ENCODE results near the gene PLXNA1.

The PLXNA1 gene

GRCh38 chr3:126997455-126998038, 14.6 kb downstream of the PLXNA1 start:
- no peak overlapping the region for H2AFZ ChIP-seq (ENCODE audit: low read depth, low read length, severe bottlenecking)
- no peaks in the 10 kb centered on the region for H3K27me3 ChIP-seq (ENCODE audit: low read length)
- no peaks in the 10 kb centered on the region for H3K9me3 ChIP-seq (ENCODE audit: insufficient read depth, low read length)
- H3K4me3 ChIP-seq (ENCODE audit: insufficient read depth, low read length, poor library complexity, severe bottlenecking), result no peak overlapping the region
- TF ChIP-seq EZH2phosphoT487 (conservative IDR thresholded peaks at IDR 0.05; ENCODE audit: low read length) (no peak), CTCF (IDR thresholded peaks at IDR 0.05; ENCODE audit: insufficient read depth, low read length, poor library complexity, severe bottlenecking) (no peak)
- no peak overlapping the region for H3K27ac ChIP-seq (ENCODE audit: low read depth, low read length)
- H3F3A ChIP-seq (ENCODE audit: insufficient read depth), result no peaks in the 10 kb centered on the region
- no peak overlapping the region for H3K9ac ChIP-seq (ENCODE audit: low read length)
- H3K9me2 ChIP-seq (replicated peaks; ENCODE audit: insufficient read depth, low read length), result no peaks in the 10 kb centered on the region
- H3K79me2 ChIP-seq (ENCODE audit: insufficient read depth, low read length), result no peaks in the 10 kb centered on the region
- H4K20me1 ChIP-seq (ENCODE audit: low read depth, low read length), result no peaks in the 10 kb centered on the region
- no peak overlapping the region for H3K4me2 ChIP-seq (ENCODE audit: low read depth, low read length, poor library complexity, severe bottlenecking)
- H3K36me3 ChIP-seq (ENCODE audit: low read length), result no peaks in the 10 kb centered on the region

GRCh38 chr3:126998320-126998719, 15.4 kb downstream of the PLXNA1 start:
- H3K9ac ChIP-seq (ENCODE audit: low read length), result no peak overlapping the region
- H3K79me2 ChIP-seq (ENCODE audit: insufficient read depth, low read length), result no peaks in the 10 kb centered on the region
- H3K9me2 ChIP-seq (replicated peaks; ENCODE audit: insufficient read depth, low read length), result no peaks in the 10 kb centered on the region
- H2AFZ ChIP-seq (ENCODE audit: low read depth, low read length, severe bottlenecking), result no peak overlapping the region
- TF ChIP-seq CTCF (IDR thresholded peaks at IDR 0.05; ENCODE audit: insufficient read depth, low read length, poor library complexity, severe bottlenecking) (no peak), EZH2phosphoT487 (conservative IDR thresholded peaks at IDR 0.05; ENCODE audit: low read length) (no peak)
- no peaks in the 10 kb centered on the region for H3K27me3 ChIP-seq (ENCODE audit: low read length)
- H3K9me3 ChIP-seq (ENCODE audit: insufficient read depth, low read length), result no peaks in the 10 kb centered on the region
- no peaks in the 10 kb centered on the region for H3F3A ChIP-seq (ENCODE audit: insufficient read depth)
- no peaks in the 10 kb centered on the region for H3K36me3 ChIP-seq (ENCODE audit: low read length)
- H3K4me3 ChIP-seq (ENCODE audit: insufficient read depth, low read length, poor library complexity, severe bottlenecking), result no peak overlapping the region
- H3K27ac ChIP-seq (ENCODE audit: low read depth, low read length), result no peak overlapping the region
- H4K20me1 ChIP-seq (ENCODE audit: low read depth, low read length), result no peaks in the 10 kb centered on the region
- H3K4me2 ChIP-seq (ENCODE audit: low read depth, low read length, poor library complexity, severe bottlenecking), result no peak overlapping the region

- Histone ChIP-seq H3K9me3 (ENCODE audit: insufficient read depth, low read length) (no peaks in the 10 kb centered on the region), H3K27ac (ENCODE audit: low read depth, low read length) (no peak overlapping the region), H3K4me3 (ENCODE audit: insufficient read depth, low read length, poor library complexity, severe bottlenecking) (no peak overlapping the region), H3K79me2 (ENCODE audit: insufficient read depth, low read length) (no peaks in the 10 kb centered on the region), H3K36me3 (ENCODE audit: low read length) (no peaks in the 10 kb centered on the region), H3K4me2 (ENCODE audit: low read depth, low read length, poor library complexity, severe bottlenecking) (no peak overlapping the region), H3F3A (ENCODE audit: insufficient read depth) (no peaks in the 10 kb centered on the region), H3K9me2 (replicated peaks; ENCODE audit: insufficient read depth, low read length) (no peaks in the 10 kb centered on the region), H4K20me1 (ENCODE audit: low read depth, low read length) (no peaks in the 10 kb centered on the region), H3K27me3 (ENCODE audit: low read length) (no peaks in the 10 kb centered on the region), H2AFZ (ENCODE audit: low read depth, low read length, severe bottlenecking) (no peak overlapping the region), H3K9ac (ENCODE audit: low read length) (no peak overlapping the region)
- TF ChIP-seq EZH2phosphoT487 (conservative IDR thresholded peaks at IDR 0.05; ENCODE audit: low read length), result no peak
- TF ChIP-seq CTCF (IDR thresholded peaks at IDR 0.05; ENCODE audit: insufficient read depth, low read length, poor library complexity, severe bottlenecking), result no peak
Measured at GRCh38 chr3:126998728-126999127, 15.8 kb downstream of the PLXNA1 start.

Measured in SU-DHL-6 (cell line).